Dedifferentiated amniotic fluid mesenchymal stem cell (primary cell): Measurements from ENCODE around the gene VPS13C.

Experiments used
- DNase-seq: peaks from one replicate; pipeline ENCODE4 v3.0.0-alpha.2; 2016; ENCODE audit errors: extremely low spot score

Gene VPS13C

DNA sequence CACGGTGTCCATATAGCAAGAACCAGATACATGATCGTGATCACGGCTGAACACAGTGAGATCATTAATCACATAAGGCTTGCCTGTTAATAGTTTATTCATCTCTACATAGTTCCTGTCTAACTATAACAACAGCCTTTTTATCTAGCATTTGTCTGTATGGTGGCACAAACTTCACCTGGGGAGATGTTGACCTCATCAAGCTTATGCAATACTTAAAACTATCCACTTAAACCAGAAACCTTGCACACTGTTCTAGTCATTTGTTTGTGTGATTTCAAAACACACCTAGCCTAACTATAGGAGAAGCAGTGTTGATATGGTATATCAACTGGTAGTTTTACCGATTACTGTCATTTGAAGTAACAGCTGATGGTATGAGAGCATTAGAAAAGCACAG, 124.8 kb downstream of the VPS13C start:
- no peak for DNase-seq

DNA sequence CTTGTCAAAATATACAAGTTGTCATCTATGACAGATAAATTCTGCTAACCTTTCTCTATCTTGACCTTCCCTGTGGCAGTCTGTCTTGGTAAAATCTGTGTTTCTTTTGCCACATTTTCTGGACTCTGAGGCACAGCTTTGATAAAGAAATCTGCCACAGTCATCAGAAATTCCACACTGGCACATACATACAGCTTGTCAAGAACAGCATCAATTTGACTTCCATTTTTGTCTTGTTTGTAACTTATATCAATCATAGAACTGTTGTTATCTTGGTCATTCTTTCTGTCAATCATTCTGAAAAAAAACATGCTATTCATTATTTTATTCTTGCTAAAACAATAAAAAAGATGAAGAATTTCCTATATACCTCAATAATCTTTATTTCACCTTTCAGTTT, 130.8 kb downstream of the VPS13C start:
- DNase-seq: no peak

DNA sequence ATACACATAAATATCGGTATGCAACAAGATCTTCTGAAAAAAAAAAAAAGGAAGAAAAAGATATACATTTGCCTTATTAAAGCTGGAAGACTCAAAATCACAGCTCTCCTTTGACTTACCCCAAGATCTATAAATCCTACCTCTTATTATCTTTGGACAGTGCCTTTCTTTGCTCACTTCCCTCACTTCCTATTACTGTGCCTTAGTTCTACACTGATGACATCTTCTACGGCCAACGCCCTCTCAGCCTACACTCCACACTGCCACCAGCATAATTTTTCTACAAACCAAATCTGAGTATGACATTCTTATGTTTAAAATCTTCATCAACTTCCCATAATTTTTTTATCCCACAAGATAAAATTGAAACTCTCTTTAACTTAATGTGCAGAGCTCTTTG, 137.1 kb downstream of the VPS13C start:
- no peak for DNase-seq

DNA sequence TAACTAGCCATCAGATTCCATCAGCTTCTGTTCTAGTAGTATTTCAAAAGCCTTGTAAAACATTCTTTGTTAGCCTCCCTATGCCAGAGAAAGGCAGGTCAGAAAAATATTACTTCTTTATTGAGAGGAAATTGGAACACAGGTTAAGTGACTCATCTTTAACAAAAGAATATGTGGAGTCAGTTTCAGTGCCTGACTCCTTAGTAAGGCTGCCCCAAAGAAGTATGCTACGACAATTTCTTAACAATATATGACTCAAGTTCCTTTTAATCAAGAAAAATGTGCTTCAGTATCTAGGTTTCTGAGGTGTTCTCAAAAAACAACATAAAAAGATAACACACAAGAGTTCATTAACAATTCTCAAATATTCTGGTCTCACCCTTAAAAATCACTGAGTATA, 139.2 kb downstream of the VPS13C start:
- DNase-seq: no peak

DNA sequence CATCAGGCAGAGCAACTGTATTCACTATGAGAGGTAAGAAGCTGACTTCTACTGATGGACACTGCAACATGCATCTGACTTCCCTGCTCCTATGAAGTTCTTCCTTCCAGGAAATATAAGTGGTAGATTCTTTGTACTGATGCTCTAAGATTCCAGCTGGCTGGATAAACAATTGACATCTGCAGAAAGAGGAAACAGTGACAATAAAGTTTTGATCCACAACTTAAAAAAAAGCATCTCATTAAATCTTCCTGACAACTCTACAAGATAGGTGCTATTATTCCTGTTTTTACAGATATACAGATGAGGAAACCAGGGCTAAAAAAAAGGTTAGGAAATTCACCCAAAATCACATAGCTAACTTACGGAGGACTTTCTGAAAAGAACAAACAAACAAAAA, 142.8 kb downstream of the VPS13C start:
- DNase-seq: no peak

DNA sequence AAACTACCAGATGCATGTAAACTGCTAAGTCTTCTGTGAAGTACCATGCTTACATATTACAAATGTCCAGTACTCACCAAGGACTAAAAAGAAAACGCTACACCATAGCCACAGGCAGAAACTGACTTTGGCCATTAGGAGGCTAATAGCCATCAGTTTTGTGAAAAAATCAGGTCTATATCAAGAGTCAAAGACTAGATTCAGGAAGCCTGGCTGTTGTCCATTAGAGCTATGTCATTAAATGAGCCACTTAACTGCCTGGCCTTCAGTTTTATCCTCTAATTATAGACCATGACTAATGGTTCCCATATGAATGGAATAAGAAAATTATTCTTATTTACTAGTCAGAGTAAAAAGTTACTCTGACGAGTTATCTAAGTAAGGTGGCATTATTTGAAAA, 144.1 kb downstream of the VPS13C start:
- peak; percentile 25 for DNase-seq

DNA sequence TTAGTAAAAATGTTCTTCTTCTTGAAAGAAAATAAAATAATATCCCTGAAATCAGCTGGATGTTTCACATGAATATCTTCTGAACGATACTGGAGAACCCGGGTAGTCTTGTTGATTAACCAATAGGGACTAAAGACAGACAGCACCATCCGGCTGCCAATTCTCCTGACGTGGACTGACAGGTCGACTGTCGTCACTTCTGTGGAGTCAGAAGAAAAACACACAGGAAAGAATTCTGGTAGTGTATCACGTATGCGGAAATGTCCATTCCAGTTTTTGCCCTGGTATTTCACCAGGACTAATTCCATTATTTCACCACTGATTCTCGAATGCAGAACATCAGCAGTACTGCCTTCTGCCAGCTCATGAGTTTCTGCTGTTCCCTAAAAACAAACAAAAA, 144.6 kb downstream of the VPS13C start:
- no peak for DNase-seq

DNA sequence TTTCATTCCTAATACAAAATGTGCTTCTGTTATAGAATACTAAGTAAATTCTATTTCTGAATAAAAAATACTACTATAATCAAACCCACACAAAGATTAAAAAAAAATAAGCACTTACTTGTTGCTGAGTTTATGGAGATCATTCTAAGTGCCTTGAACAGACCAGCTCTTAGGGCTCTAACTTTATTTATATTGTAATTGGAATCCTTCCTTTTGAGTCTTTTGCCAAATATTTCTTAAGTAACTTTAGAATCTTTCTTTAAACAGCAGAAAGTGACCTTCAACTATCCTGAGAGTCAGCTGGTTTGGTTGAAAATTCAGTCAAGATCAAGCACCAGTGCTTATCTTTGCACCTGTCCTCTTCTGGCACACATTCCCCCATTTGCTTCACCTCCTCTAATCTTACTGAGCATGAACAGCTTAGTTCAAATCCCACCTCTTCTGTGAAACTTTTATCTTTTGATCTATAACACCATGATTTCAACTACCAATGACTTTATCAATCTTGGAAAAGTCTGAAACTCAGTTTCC, 149.3 kb downstream of the VPS13C start:
- DNase-seq: no peak

DNA sequence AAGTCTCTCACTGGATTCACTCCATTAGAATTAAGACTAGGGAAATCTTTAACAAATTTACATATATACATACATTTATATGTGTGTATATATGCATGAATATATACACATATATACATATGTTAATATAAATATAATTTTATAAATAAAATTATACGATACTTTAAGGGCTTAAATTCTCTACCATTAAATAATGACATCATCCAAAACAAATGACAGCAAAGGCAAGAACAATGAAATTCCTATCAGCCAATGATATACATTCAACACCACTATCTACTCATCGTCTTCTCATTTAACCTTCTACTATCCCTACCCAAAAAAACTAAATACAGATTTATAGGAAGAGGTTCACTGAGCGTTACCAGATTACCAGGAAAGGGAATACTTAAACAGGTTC, 152.0 kb downstream of the VPS13C start:
- DNase-seq: no peak

DNA sequence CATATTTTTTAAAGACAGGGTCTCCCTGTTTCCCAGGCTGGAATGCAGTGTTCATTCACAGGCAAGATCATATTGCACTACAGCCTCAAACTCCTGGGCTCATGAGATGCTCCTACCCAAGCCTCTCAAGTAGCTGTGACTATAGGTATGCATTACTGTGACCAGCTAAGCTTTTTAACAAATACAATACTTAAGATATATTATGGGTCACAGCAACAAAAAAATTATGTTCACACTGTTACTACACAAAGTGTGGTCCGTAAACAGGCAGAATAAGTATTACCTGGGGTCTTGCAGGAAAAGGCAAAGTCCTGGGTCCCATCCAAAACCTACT, 152.5 kb downstream of the VPS13C start:
- DNase-seq: no peak

DNA sequence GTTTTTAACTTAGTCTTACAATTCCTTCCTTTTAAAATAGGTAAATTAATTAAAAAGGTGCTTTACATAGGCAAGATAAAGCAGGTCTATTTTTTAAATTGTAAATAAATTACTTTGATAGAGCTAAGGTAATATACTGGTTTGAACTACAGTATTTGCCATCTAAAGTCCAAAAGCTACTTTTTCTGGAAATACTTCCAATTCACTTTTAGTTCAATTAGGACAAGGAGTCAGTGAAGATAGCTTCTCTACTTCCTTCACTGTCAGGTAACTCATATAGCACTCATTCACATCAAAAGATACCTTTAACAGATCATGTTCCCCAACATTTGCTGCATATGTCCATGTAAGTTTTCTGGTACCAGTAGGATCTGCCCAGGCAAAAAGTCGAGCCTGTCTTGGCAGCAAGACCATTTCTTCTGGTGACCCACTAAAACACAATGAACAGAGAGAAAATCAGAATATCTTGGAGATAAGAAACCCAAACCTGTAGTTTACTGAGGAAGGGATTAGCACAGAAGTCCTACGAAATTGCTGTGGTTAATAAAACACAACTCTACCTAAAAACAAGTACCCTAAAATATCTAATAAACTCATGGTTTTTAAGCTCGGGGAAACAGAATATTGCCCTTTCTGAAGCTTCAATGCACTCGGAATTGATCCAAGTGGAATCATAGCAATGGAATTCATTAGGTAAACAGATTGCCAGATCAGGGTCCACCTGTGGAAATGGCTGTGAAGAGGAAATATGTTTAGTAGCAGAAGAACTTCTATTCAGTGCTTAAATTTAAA, 153.1 kb downstream of the VPS13C start:
- no peak for DNase-seq

DNA sequence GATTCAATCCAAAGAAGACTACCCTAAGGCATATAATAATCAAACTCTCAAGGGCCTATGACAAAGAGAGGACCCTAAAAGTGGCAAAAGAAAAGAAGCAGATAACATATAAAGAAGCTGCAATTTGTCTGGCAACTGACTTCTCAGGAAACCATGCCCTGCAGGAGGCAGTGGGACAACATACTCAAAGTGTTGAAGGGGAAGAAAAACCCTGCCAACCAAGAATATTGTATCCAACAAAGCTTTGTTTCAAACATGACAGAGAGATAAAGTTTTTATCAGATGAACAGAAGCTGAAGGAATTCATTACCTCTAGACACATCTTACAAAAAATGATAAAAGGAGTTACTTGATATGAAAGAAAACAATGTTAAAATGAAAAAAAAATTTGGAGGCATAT, 167.1 kb downstream of the VPS13C start:
- no peak for DNase-seq

DNA sequence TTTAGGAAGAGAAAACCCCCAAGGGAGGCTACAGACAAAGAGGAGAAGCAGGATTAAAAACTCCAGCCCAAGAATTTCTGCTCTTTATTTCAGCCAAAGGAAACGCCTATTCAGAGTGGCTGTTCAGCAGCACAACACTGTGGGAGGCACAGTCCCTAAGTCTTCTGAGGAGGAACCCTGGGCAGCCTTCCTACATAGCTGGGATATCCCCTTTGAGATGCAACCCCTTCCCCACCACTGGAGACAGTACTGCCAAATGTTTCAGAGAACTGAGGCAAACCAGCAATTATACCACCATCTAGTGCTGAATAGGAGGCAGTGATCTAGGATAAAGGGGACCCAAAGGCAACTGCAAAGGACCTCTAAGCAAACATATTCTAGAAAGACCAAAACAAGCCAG, 168.1 kb downstream of the VPS13C start:
- no peak for DNase-seq

DNA sequence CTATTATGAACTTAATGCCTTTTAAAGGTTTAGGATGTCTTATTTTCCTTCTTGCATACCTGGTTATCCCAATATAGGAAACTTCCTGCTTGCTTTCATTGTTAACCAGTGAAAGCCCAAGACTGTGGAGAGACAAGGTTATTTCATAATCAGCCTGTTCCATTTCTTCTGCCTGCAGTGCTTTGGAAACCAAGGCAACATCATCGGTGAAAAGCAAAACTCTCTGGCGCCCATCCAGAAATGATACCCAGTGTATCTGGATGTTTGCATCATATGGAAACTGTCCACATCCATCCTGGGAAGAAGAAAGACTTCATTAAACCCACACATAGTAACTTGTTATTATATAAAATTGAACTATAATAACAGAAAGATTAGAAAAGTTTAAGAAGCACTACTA, 170.1 kb downstream of the VPS13C start:
- no peak for DNase-seq

DNA sequence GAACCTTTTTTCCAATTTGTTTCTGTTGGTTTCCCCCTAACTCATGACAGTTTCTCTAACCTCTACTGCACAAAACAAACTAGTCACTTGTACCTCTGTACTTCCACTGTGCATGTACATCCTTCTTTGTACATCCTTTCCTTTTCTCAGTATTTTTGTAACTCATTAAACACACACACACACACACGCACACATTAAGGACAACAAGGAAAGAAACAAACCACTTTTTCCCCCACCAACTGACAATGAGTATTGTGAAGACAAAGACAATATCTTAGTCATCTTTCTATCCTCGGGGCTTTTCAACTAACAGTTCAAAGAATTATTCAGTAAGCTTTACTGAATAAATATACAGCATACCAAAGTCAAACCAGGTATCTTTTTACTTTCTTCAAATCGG, 170.5 kb downstream of the VPS13C start:
- DNase-seq: no peak

DNA sequence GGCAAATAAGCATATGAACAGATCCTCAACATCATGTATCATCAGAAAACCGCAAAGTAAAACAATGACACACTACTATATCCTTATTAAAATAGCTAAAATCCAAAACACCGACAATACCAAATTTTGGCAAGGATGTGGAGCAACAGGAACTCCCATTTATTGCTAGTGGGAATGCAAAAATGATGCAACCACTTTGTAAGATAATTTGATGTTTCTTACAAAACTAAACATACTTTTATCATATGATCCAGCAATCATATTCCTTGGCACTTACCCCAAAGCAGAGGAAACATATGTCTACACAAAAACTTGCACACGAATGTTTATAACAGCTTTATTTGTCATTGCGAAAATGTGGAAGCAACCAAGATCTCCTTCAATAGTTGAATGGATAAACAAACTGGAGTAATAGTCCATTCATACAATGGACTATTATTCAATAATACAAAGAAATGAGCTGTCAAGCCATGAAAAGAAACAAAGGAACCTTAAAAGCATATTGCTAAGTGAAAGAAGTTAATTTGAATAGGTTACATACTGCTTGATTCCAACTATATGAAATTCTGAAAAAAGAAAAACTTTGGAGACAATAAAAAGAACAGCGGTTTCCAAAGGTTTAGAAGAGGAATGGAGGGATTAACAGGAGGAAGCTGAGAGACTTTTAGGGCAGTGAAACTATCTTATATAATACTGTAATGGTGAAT, 172.0 kb downstream of the VPS13C start:
- no peak for DNase-seq

DNA sequence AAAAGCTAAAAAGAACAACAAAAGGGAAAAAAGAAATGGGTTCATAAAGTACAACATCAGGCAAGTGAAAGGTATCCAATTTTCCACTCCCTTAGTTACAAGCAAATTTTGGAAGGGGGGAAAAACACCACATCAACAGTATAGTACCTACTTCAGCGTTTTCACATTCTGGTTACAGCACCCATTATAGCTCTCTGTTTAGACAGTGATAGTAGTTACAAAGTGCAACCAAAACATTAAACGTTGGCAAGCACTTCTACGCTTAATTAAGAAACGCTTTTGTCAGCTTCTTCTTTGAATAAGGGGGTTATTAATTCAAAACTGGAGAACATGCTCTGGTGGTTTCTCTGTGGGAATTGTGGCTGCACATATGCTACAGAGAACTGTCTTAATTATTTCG, 180.2 kb downstream of the VPS13C start:
- no peak for DNase-seq

DNA sequence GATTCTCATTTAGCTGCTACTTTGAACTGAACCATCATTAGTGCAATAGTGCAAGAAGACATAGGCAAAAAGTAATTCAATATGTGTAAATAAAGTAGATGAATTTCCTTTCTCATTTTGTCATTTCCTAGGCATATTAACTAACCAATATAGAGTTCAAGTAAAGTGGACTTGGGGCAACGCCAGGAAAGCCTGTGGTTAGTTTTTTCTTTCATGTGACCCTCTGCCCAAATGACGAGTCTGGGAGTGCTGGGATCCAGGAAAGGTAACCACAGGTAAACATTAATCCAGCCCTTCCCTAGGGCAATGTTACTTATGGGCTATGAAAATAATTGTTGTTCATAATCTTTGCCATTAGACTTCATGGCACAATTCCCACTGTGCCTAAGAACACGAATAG, 181.0 kb downstream of the VPS13C start:
- no peak for DNase-seq

DNA sequence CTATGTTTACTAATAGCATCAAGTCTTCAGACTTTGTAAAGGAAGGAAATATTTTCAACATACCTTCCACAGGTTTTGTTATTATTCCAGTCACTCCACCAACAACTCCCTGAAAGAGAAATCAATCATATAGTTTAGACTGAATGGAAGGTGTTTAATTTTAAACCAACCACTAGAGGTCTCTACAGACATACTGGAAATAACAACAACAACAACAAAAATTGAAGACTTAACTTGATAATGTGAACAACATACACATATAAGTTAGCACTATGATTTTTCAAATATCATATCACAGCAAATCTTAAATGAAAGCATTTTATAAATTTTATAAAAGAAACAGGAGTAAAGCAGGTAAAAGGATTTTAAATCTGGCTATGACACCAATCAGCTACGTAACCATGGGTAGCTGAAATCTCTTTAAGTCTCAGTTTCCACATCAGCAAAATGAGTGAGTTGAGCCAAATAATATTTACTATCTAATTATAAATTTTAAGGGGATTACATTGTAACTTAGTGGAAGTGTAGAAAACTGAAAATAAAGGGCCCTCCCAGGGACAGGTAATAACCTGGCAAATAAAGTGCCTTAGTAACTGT, 188.2 kb downstream of the VPS13C start:
- DNase-seq: peak; percentile 55

DNA sequence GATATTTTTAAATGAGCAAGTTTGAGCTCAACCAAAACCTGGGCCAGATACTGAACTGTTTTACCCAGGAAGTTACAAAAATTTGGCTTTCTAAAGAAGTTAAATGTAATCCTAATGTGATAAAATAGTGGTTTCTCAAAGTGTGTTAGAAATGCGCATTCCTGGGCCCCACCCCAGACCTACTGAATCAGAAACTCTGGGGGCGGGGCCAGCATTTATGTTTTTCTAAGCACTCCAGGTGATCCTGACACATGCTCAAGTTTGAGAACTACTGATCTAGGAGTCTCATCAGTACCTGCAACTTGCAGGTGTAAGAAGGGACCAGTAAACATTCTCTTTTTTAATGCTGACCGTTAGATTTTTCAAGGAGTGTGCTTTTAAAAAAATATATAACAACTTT, 190.6 kb downstream of the VPS13C start:
- DNase-seq: no peak

DNA sequence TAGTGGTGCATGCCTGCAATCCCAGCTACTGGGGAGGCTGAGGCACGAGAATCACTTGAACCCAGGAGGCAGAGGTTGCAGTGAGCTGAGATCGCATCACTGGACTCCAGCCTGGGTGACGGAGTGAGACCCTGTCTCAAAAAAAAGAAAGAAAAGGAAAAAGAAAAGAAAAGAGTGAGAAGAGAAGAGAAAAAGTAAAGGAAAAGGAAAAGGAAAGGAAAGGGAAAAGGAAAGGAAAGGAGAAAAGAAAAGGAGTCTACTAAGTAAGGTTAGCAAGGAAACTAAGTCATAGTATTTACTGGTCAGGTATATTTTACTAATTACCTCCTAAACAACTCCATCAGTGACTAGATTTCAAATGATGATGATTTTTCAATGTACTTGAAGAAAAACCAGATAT, 198.3 kb downstream of the VPS13C start:
- no peak for DNase-seq

DNA sequence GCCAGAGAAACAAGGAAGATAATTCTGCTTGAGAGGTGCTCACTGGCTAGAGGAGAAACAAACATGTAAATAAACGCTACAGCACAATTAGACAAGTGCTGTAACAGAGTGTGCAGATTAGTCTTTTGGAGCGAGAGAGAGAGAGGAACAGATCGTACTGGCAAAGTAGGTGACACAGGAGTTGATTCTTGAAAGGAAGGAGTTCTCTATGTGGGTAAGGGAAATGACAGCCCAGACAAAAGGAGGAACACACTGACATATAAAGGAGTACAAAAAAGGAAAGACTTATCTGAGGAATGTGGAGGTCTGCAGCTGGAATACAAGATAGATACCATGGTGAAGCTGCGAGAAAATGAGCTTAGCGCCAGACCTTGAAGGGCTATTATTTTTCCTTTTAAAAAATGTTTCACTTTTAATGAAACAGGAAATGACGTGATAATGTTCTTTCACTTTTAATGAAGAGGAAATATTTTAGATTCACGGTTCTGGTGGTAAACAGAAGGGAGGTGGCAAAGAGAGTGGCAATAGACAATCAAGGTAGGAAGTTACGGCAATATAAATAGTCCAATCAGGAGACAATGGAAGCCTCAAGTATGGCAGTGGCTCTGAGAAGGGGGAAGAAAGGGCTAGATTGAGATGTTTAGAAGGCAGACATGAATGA, 202.9 kb downstream of the VPS13C start:
- no peak for DNase-seq

DNA sequence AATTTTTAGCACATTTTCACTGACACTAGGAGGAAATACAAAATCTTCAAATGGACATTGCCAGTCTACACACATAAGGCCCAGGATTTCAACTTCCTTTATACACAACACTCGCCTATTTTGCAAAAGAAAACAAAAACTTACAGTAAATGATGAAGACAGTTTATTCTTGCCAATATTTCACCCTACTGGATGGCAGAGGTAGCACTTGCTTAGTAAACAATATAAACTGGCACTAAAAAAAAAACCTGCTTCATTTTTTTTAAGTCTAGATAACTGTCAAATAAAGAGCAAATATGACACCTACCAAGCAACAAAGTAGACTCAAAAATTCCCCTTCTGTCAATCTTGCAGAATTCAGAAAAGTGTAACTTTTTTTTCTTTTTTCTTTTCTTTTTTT, 204.0 kb downstream of the VPS13C start:
- DNase-seq: no peak
